ENCODE data around the gene ZNF215. TPM values are rescaled to one million over a fixed set of nuclear protein-coding genes. Genes with fewer than 3 reads are reported as not detected.
"Not testable (repeated sequence)": the region's sequence is repeated elsewhere in the genome, so short reads cannot be mapped to it uniquely, and the experiment has no call there.

ZNF215 gene
- polyA plus RNA-seq, 3 donors from 2014 or later, result not detected

GRCh38 chr11:6919698-6920097, 6.5 kb upstream of the ZNF215 start:
- DNase-seq, result no peak
- H3K27ac Mint-ChIP-seq, result no peak overlapping the region
- no peaks in the 10 kb centered on the region for H3K4me1 Mint-ChIP-seq
- no peak overlapping the region for H3K4me3 Mint-ChIP-seq
- peaks cover 0 to 1% (median 0%) of the 10 kb centered on the region in 3 donors for H3K27me3 Mint-ChIP-seq (ENCODE audit: low read depth in 3 of 3)
- H3K36me3 Mint-ChIP-seq, result no peaks in the 10 kb centered on the region
- peaks cover 0 to 5% (median 0%) of the 10 kb centered on the region in 6 donors for H3K9me3 Mint-ChIP-seq

- H3K27ac Mint-ChIP-seq, result no peak within 1 kb of the TSS
- no peak within 1 kb of the TSS for H3K4me3 Mint-ChIP-seq
- H3K4me1 Mint-ChIP-seq, result no peaks in the 10 kb centered on the region
- peaks cover 1 to 3% (median 1%) of the 10 kb centered on the region in 3 donors for H3K27me3 Mint-ChIP-seq (ENCODE audit: low read depth in 3 of 3)
- peaks cover 0 to 8% (median 0%) of the 10 kb centered on the region in 6 donors for H3K9me3 Mint-ChIP-seq
- H3K36me3 Mint-ChIP-seq, result no peaks in the 10 kb centered on the region
- DNase-seq, result no peak
These were observed 5.5 kb upstream of the ZNF215 start, which contains the start of gene OR2D3 for GRCh38 chr11:6920702-6921101. TSS of gene OR2D3 (plus strand) at chr11:6921002. CDS start at chr11:6921002, 0 bp downstream.

- Mint-ChIP-seq H3K4me1 (peaks cover 9 to 22% of the 10 kb centered on the region in 2 donors), H3K4me3 (no peak overlapping the region), H3K36me3 (no peaks in the 10 kb centered on the region), H3K9me3 (peaks cover 0 to 16% (median 0%) of the 10 kb centered on the region in 6 donors), H3K27me3 (ENCODE audit: low read depth in 3 of 3) (peaks cover 3 to 17% (median 10%) of the 10 kb centered on the region in 3 donors), H3K27ac (no peak overlapping the region)
- no peak for DNase-seq
These were observed 1.1 kb upstream of the ZNF215 start for GRCh38 chr11:6925007-6925577.

GRCh38 chr11:6925636-6926207, 504 bp upstream of the ZNF215 start:
- peaks cover 0 to 16% (median 0%) of the 10 kb centered on the region in 6 donors for H3K9me3 Mint-ChIP-seq
- no peak overlapping the region for H3K27ac Mint-ChIP-seq
- DNase-seq, result no peak
- H3K27me3 Mint-ChIP-seq (ENCODE audit: low read depth in 3 of 3), result peaks cover 3 to 20% (median 10%) of the 10 kb centered on the region in 3 donors
- no peaks in the 10 kb centered on the region for H3K36me3 Mint-ChIP-seq
- H3K4me1 Mint-ChIP-seq, result peaks cover 9 to 22% of the 10 kb centered on the region in 2 donors
- H3K4me3 Mint-ChIP-seq, result peak overlapping the region; percentile 28 to 76 (median 72)

GRCh38 chr11:6927030-6927617, 898 bp downstream of the ZNF215 start:
- peak overlapping the region in 4 of 5 donors; percentile 28 to 74 (median 70) for H3K4me3 Mint-ChIP-seq
- H3K36me3 Mint-ChIP-seq, result no peaks in the 10 kb centered on the region
- H3K9me3 Mint-ChIP-seq, result peaks cover 0 to 13% (median 0%) of the 10 kb centered on the region in 6 donors
- H3K4me1 Mint-ChIP-seq, result peaks cover 9 to 22% of the 10 kb centered on the region in 2 donors
- DNase-seq, result no peak
- H3K27me3 Mint-ChIP-seq (ENCODE audit: low read depth in 3 of 3), result peaks cover 5 to 20% (median 10%) of the 10 kb centered on the region in 3 donors
- no peak overlapping the region for H3K27ac Mint-ChIP-seq

- H3K9me3 Mint-ChIP-seq, result peaks cover 0 to 13% (median under 1%) of the 10 kb centered on the region in 6 donors
- H3K4me1 Mint-ChIP-seq, result peaks cover 9 to 22% of the 10 kb centered on the region in 2 donors
- no peak overlapping the region for H3K27ac Mint-ChIP-seq
- no peak for DNase-seq
- H3K27me3 Mint-ChIP-seq (ENCODE audit: low read depth in 3 of 3), result peaks cover 8 to 21% (median 12%) of the 10 kb centered on the region in 3 donors
- H3K36me3 Mint-ChIP-seq, result no peaks in the 10 kb centered on the region
- no peak overlapping the region for H3K4me3 Mint-ChIP-seq
These were observed 2.7 kb downstream of the ZNF215 start for GRCh38 chr11:6928916-6929315.

- Mint-ChIP-seq H3K9me3 (peaks cover 0 to 6% (median 0%) of the 10 kb centered on the region in 6 donors), H3K27me3 (ENCODE audit: low read depth in 3 of 3) (peaks cover 8 to 15% (median 10%) of the 10 kb centered on the region in 3 donors), H3K4me3 (no peak overlapping the region), H3K4me1 (peaks cover 6 to 17% of the 10 kb centered on the region in 2 donors), H3K36me3 (no peaks in the 10 kb centered on the region), H3K27ac (no peak overlapping the region)
- DNase-seq, result no peak
These were observed 5.0 kb downstream of the ZNF215 start for GRCh38 chr11:6931146-6931713.

GRCh38 chr11:6932145-6932544, 5.9 kb downstream of the ZNF215 start:
- Mint-ChIP-seq H3K27me3 (ENCODE audit: low read depth in 3 of 3) (peaks cover 8 to 13% (median 10%) of the 10 kb centered on the region in 3 donors), H3K4me1 (peaks cover under 1 to 8% of the 10 kb centered on the region in 2 donors), H3K27ac (no peak overlapping the region), H3K36me3 (no peaks in the 10 kb centered on the region), H3K9me3 (peaks cover 0 to 5% (median 0%) of the 10 kb centered on the region in 6 donors), H3K4me3 (no peak overlapping the region)
- no peak for DNase-seq

- Mint-ChIP-seq H3K27ac (no peak overlapping the region), H3K9me3 (peaks cover 0 to 4% (median 0%) of the 10 kb centered on the region in 6 donors), H3K27me3 (ENCODE audit: low read depth in 3 of 3) (no peaks in the 10 kb centered on the region), H3K36me3 (no peaks in the 10 kb centered on the region), H3K4me1 (no peaks in the 10 kb centered on the region), H3K4me3 (no peak overlapping the region)
- DNase-seq, result no peak
These were observed 15.7 kb downstream of the ZNF215 start for GRCh38 chr11:6941970-6942369.

GRCh38 chr11:6943131-6943530, 16.9 kb downstream of the ZNF215 start:
- Mint-ChIP-seq H3K36me3 (no peaks in the 10 kb centered on the region), H3K9me3 (peaks cover 0 to 4% (median 0%) of the 10 kb centered on the region in 6 donors), H3K4me3 (no peak overlapping the region), H3K4me1 (no peaks in the 10 kb centered on the region), H3K27me3 (ENCODE audit: low read depth in 3 of 3) (no peaks in the 10 kb centered on the region), H3K27ac (no peak overlapping the region)
- no peak for DNase-seq

GRCh38 chr11:6954248-6954647, 28.0 kb downstream of the ZNF215 start:
- not testable (repeated sequence) for H3K9me3 Mint-ChIP-seq; H3K4me1 Mint-ChIP-seq; H3K27ac Mint-ChIP-seq; DNase-seq; H3K4me3 Mint-ChIP-seq; H3K36me3 Mint-ChIP-seq; H3K27me3 Mint-ChIP-seq (ENCODE audit: low read depth in 3 of 3)

- Mint-ChIP-seq H3K4me3 (no peak overlapping the region), H3K4me1 (no peaks in the 10 kb centered on the region), H3K27ac (no peak overlapping the region), H3K27me3 (ENCODE audit: low read depth in 3 of 3) (peaks cover 0 to 5% (median 2%) of the 10 kb centered on the region in 3 donors), H3K36me3 (no peaks in the 10 kb centered on the region), H3K9me3 (no peaks in the 10 kb centered on the region)
- no peak for DNase-seq
These were observed 35.9 kb downstream of the ZNF215 start for GRCh38 chr11:6962141-6962540.

- Mint-ChIP-seq H3K9me3 (peaks cover 0 to 5% (median 1%) of the 10 kb centered on the region in 6 donors), H3K27me3 (ENCODE audit: low read depth in 3 of 3) (peaks cover 0 to 5% (median 2%) of the 10 kb centered on the region in 3 donors), H3K4me3 (no peak overlapping the region), H3K27ac (no peak overlapping the region), H3K36me3 (no peaks in the 10 kb centered on the region), H3K4me1 (no peaks in the 10 kb centered on the region)
- no peak for DNase-seq
These were observed 36.4 kb downstream of the ZNF215 start for GRCh38 chr11:6962673-6963072.

- Mint-ChIP-seq H3K36me3 (no peaks in the 10 kb centered on the region), H3K4me1 (no peaks in the 10 kb centered on the region), H3K9me3 (peaks cover 0 to 12% (median 4%) of the 10 kb centered on the region in 6 donors), H3K27me3 (ENCODE audit: low read depth in 3 of 3) (peaks cover 0 to 3% (median 0%) of the 10 kb centered on the region in 3 donors), H3K4me3 (no peak overlapping the region), H3K27ac (no peak overlapping the region)
- no peak for DNase-seq
These were observed 42.6 kb downstream of the ZNF215 start for GRCh38 chr11:6968816-6969215.
